GDM1 (cell line): ENCODE measurements around the gene SLC35D2.
"Not testable (repeated sequence)": the region's sequence is repeated elsewhere in the genome, so short reads cannot be mapped to it uniquely, and the experiment has no call there.

Experiments
- DNase-seq: peaks from one replicate; lab custom pipeline; 2025; lab: John Stamatoyannopoulos, UW

SLC35D2 gene

GRCh38 chr9:96400132-96400910, 16.8 kb upstream of the SLC35D2 start:
- no peak for DNase-seq

GRCh38 chr9:96399325-96399633, 15.8 kb upstream of the SLC35D2 start:
- no peak for DNase-seq

GRCh38 chr9:96398582-96399324, 15.2 kb upstream of the SLC35D2 start:
- DNase-seq, result peak; percentile 6

- no peak for DNase-seq
Measured at GRCh38 chr9:96395964-96396363, 12.5 kb upstream of the SLC35D2 start.

- no peak for DNase-seq
Measured at GRCh38 chr9:96394832-96395496, 11.5 kb upstream of the SLC35D2 start.

GRCh38 chr9:96392263-96392662, 8.8 kb upstream of the SLC35D2 start:
- no peak for DNase-seq

- no peak for DNase-seq
Measured at GRCh38 chr9:96391021-96391765, 7.7 kb upstream of the SLC35D2 start.

- DNase-seq, result no peak
Measured at GRCh38 chr9:96388144-96388543, 4.6 kb upstream of the SLC35D2 start.

- DNase-seq, result no peak
Measured at GRCh38 chr9:96386157-96386556, 2.6 kb upstream of the SLC35D2 start.

GRCh38 chr9:96382839-96383164, 709 bp downstream of the SLC35D2 start:
- DNase-seq, result no peak

- DNase-seq, result no peak
Measured at GRCh38 chr9:96382175-96382574, 1.3 kb downstream of the SLC35D2 start.

GRCh38 chr9:96381696-96382095, 1.8 kb downstream of the SLC35D2 start:
- DNase-seq, result no peak

GRCh38 chr9:96381125-96381524, 2.4 kb downstream of the SLC35D2 start:
- no peak for DNase-seq

- DNase-seq, result no peak
Measured at GRCh38 chr9:96379461-96379860, 4.0 kb downstream of the SLC35D2 start.

- DNase-seq, result no peak
Measured at GRCh38 chr9:96378187-96378586, 5.3 kb downstream of the SLC35D2 start.

- no peak for DNase-seq
Measured at GRCh38 chr9:96376891-96377874, 6.3 kb downstream of the SLC35D2 start.

GRCh38 chr9:96375507-96375906, 8.0 kb downstream of the SLC35D2 start:
- not testable (repeated sequence) for DNase-seq

- no peak for DNase-seq
Measured at GRCh38 chr9:96367943-96368342, 15.6 kb downstream of the SLC35D2 start.

GRCh38 chr9:96363175-96363967, 20.1 kb downstream of the SLC35D2 start:
- no peak for DNase-seq

- DNase-seq, result not testable (repeated sequence)
Measured at GRCh38 chr9:96362119-96362518, 21.4 kb downstream of the SLC35D2 start.
